NCI-H187 treated with DMSO at 0.1 percent for 48 hours (cell line): ENCODE results near the gene TRIM59.
"Not testable (repeated sequence)": the region's sequence is repeated elsewhere in the genome, so short reads cannot be mapped to it uniquely, and the experiment has no call there.

ENCODE experiments used
- DNase-seq: peaks from one replicate; lab custom pipeline; 2025; lab: John Stamatoyannopoulos, UW

Gene TRIM59

DNA sequence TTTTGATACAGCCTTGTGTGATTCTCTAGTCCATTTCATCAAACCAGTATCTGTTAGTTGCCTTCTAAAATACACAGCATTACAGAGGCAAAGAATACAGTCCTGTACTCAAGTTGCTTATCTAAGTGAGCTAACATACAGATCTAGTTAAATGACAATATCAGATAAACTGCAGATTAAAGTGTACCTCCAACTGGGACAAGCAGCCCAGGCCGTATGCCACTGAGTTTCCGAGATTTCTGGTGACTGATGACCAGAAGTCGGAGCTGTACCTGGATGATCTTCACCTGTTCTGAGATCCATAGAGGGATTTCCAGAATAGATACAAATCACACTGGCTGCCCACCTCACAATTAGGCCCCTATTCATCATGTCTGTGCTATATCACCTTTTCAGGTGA, 6.3 kb upstream of the TRIM59 start:
- DNase-seq: no peak

DNA sequence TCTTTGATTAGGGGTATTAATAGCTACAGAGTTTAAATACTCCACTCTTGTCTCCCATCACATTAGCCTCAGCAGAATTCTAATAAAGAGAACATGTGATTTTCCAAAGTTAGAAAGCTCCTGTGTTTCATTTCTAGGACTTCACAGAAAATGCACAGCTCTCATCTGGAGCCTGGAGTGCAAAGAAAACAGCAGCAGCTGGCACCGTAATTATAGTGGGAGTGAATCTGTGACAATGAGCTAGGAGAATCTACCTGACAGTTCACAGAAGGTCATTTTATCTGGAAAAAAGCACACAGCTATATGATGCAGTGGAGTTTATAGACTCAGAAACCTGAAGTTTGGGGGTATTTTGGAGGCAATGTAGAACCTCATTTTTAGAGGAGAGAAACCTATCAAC, 5.4 kb upstream of the TRIM59 start:
- no peak for DNase-seq

DNA sequence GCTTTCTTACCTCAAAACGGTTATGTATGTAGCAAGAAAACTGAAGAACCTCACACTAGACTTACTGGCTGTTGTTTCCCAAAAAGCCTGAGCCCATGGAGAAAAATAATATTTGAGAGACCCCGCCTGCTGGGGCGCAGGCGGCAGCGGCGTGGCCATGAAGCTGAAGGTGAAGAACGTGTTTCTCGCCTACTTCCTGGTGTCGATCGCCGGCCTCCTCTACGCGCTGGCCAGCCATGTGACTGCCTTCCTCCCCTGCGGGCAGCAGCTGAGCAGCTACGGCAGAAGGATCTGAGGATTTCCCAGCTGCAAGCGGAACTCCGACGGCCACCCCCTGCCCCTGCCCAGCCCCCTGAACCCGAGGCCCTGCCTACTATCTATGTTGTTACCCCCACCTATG, 2.7 kb upstream of the TRIM59 start:
- not testable (repeated sequence) for DNase-seq

DNA sequence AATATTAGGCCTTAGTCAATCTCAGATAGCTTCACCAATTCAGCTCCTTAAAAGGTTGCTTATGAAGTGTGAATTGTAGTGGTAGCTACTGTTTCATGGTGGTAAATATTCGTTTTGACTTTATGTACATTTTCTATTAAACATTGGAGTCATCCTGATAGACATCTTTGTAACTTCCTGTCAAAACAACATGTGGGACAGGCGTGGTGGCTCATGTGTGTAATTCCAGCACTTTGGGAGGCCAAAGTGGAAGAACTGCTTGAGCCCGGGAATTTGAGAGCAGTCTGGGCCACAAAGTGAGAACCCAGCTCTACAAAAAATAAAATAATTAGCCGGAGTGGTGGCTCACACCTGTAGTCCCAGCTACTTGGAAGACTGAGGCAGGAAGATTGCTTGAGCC, 2.0 kb upstream of the TRIM59 start:
- DNase-seq: no peak

DNA sequence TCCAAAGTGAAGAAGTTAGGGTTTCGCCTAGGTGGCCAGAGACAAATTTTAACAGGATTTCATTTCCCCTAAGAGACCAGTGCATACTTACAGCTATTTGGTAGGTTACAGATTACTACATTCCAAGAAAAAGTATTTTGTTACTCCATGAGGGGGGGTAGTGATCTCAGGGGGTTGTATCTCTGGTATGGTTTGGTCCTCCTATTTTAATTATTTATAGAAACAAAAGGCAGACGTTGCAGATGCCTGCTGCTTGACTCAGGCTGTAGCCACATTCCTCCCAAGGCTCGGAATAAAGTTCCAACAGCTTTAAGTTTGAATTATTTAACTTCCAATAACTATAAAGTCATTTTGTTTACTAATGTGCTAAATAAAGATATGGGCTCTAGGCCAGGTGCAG, 1.3 kb upstream of the TRIM59 start:
- no peak for DNase-seq

DNA sequence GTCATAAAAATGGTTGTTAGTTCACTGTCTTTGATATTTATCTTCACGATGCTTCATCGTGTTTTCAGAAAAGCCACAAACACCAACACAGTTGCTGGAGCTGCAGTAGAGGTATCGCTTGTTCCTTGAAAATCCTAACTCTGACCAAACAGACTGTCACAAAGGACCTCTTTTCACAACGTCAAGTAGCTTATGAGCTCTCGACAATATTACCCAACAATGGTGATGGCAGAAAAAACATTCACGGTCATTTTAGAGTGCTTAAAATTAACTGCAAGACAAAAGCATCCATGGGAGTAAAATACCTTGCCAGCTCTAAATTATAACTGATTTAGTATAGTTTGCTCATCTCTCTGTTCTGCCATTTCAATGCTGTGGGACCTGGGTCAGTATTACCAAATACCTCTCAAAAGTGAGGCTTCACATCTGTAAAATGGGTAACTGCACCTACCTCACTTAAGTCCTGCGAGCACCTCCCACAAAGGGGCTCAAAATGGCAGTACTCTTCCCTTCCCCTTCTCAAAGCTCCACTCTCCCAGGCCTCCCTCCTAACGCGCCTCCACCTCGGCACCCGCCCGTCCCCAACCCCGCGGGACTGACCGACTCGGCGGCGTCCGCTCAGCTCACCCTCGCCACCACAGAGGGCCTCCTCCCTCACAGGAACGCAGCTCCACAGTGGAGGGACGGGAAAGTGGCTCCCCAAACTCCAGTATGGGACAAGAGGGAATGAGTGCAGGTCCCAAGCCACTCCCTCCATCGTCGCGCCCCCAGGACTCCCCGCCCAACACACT, 546 bp downstream of the TRIM59 start:
- no peak for DNase-seq

DNA sequence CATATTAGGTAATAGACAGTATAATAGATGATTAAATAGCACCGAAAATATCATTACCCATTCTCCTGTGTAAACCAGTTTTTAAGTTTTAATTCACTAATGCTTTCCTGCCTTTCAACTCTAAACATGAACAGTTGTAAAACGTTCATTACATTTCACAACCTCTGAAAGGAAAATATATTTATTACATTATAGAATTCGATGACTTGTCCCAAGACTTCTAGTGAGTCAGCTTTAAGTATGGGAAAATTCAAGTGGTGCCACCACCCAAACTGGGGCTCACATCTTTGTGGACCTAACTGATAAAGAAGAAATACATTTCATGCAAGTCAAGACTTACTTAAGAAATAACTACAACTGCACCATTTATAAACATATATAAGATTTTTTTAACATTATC, 2.0 kb downstream of the TRIM59 start:
- DNase-seq: no peak

DNA sequence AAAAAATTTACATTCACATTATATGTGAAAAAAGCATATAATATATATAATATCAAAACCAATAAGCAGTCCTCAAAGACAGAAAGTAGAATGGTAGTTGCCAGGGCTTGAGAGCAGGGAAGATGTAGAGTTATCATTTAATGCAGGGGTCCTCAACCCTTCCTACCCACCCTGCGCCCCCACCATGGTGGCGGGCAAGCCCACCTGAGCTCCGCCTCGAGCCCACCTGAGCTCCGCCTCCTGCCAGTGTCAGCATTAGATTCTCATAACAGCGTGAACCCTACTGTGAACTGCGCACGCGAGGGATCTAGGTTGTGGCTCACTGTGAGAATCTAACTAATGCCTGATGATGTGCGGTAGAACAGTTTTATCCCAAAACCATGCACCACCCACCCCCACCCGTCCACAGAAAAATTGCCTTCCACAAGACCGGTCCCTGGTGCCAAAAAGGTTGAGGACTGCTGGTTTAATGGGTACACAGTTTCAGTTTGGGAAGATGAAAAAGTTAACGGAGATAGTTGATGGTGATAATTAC, 3.0 kb downstream of the TRIM59 start:
- DNase-seq: no peak

DNA sequence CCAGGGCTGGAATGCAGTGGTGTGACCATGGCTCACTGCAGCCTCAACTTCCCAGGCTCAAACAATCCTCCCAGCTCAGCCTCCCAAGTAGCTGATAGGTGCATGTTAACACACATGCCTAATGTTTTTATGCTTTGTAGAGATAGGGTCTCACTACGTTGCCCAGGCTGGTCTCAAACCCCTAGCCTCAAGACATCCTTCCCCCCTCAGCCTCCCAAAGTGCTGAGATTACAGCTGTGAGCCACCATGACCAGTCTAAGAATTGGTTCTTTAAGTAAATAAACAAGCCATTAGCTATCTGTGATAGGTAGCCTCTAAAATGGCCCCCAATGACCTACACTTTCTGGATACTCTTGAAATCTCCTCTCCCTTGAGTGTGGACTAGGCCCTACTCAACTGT, 3.7 kb downstream of the TRIM59 start:
- DNase-seq: no peak

DNA sequence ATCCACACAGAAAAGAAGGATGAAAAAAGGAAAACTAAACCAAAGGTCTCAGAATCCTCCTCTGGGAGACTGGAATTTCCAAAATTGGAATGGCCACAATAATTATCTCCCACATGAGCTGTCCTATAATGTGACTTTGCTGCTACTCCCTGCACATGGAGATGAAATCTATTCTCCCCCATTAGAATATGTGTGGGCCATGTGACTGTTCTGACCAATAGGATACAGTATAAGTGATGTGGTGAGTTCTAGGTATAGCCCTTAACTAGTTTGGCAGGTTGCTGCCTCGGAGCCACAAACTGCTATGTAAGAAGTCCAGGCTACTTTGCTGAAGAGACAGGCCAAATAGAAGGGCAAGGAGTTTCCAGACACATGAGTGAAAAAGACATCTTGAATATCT, 5.2 kb downstream of the TRIM59 start:
- DNase-seq: no peak

DNA sequence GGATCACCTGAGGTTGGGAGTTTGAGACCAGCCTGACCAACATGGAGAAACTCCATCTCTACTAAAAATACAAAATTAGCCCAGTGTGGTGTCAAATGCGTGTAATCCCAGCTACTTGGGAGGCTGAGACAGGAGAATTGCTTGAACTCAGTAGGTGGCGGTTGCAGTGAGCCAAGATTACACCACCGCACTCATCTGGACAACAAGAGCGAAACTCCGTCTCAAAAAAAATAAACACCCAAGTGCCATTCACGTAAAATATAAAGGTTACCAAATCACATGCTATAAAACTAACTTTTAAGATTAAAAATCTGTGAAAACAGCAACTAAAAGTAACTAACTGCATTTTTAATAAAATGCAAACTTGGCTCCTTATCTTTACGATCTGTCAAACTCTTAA, 8.9 kb downstream of the TRIM59 start:
- DNase-seq: no peak

DNA sequence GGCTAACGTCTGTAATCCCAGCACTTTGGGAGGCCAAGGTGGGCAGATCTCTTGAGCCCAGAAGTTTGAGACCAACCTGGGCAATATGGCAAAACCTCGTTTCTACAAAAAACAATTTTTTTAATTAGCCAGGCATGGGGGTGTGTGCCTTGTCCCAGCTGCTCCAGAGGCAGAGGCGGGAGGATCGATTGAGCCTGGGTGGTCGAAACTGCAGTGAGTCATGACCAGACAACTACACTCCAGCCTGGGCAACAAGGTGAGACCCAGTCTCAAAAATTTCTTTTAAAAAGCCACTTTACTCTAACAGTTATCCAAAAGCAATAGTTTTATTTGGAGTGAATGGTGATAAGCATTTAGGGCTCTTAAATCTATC, 12.5 kb downstream of the TRIM59 start:
- no peak for DNase-seq

DNA sequence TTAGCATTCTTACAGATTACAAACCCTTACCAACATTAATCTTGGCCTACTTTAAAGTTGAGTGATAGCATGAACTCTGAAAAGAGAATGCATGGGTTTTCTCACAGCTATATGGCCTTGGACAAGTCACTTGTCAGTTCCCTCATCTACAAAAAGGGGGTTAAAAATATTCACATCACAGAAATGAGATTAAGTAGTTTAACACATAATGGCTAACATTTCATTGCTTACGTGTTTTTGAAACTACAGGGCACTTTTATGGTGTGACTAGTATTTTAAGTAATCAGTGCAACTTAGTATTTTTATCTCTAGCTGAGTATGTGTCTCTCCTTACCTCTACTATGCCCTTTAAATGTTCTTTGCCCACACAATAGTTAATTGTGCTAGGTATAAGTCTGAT, 13.8 kb downstream of the TRIM59 start:
- no peak for DNase-seq

DNA sequence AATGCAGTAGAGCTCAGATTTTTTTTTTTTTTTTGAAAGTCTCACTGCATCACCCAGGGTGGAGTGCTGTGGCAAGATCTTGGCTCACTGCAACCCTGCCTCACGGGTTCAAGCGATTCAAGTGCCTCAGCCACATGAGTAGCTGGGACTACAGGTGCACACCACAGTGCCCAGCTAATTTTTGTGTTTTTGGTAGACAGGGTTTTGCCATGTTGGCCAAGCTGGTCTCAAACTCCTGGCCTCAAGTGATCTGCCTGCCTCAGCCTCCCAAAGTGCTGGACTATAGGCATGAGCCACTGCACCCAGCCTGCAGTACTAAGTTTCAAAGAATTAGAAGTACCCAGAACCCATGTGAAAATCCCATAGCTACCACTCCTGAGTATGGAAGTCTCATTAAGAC, 14.5 kb downstream of the TRIM59 start:
- no peak for DNase-seq

DNA sequence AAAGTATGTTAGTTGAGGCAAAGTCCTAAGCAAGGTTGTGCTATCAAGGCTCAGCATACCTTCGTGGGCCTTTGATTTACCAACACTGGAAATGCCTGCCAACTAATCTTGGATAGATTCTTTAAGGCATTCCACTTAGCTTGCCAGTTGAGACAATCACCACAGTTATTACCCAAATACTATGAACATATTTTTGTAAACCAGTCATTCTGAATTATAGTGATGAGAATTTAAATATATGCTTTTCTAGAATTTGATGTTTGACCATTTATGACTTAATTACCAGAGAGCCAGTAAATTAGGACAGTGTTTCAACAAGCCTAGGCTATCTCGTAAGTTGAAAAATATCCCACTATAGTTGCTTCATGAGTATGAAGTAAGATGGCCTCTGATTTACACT, 15.5 kb downstream of the TRIM59 start:
- DNase-seq: no peak

DNA sequence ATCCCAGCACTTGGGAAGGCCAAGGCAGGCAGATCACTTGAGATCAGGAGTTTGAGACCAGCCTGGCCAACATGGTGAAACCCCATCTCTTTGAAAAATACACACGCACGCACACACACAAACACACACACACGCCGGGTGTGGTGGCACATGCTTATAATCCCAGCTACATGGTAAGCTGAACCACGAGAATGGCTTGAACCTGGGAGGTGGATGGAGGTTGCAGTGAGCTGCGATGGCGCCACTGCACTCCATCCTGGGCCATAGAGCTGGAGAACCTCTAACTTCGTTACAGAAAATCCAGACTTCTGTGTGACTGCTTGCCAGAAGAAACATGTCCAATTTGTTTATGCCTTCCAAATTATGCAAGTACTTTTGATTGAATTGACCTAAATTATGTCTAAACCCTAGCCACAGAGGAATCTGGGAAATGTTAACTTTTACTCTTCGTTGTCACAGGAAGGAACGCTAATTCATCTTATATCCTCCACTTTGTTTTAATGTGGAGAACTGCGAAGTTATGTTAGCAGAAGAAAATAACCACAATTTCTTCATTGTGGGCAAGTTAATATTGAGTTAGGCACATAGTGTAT, 21.7 kb downstream of the TRIM59 start:
- DNase-seq: no peak

DNA sequence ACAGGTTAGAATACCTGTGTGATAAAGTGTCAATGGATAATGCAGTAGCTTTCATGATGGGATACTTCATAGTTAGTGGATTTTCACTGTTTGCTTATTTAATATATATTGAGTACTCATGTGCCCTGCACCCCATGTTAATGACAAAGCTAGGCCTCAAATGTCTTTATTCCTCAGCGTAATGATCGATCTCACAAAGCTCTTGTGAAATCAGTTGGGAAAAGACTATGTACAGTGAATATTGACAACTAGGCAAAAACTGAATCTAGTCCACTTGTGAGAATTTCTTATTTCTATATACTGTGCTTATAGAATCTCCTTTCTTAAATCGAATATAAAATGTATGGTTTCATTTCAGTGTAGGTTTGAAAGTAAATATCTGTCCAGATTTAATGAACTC, 32.3 kb downstream of the TRIM59 start:
- no peak for DNase-seq

DNA sequence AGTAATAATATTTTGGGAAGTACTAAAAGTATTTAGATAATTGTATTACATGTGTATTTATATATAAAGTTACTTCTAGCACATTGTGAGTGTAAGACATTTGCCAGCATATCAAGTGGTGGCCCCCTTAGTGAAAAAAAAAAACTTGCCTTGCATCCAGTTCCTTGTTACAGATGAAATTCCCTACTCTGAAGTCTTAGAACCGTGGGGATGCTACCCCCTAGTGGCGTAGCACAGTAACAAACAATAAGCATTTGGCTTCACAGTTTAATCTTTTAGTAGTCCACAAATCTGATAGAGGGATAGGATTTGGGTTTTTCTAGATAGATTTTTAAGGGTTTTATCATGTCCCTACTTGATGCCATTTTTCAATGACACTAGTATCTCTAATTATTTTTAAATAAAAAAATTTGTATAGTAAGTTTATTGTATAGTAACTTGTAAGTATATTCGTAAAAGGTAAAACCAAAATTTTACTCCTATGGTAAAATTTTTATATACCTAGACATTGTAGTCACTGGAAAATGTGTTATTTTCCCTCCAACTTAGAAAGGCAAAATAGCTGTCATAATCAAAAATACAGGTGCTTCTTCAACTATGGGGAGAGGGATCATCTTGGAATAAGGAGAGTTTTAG, 35.9 kb downstream of the TRIM59 start:
- peak; percentile 48 for DNase-seq

DNA sequence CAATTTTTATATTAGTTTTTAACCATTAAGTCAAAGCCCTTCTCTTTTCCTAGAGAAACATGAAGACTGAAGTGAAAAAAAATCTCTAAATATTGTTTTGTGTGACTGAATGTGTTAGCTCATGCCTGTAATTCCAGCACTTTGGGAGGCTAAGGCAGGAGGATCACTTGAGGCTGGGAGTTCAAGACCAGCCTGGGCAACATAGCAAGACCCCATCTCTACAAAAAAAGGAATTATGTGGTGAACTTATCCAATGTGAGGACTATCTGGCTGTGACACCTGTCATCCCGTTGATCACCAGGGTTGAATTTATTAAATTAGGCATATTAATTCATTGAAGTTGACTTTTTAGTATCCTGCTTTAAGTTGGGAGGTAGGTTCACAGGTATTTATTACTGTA, 37.1 kb downstream of the TRIM59 start:
- no peak for DNase-seq

DNA sequence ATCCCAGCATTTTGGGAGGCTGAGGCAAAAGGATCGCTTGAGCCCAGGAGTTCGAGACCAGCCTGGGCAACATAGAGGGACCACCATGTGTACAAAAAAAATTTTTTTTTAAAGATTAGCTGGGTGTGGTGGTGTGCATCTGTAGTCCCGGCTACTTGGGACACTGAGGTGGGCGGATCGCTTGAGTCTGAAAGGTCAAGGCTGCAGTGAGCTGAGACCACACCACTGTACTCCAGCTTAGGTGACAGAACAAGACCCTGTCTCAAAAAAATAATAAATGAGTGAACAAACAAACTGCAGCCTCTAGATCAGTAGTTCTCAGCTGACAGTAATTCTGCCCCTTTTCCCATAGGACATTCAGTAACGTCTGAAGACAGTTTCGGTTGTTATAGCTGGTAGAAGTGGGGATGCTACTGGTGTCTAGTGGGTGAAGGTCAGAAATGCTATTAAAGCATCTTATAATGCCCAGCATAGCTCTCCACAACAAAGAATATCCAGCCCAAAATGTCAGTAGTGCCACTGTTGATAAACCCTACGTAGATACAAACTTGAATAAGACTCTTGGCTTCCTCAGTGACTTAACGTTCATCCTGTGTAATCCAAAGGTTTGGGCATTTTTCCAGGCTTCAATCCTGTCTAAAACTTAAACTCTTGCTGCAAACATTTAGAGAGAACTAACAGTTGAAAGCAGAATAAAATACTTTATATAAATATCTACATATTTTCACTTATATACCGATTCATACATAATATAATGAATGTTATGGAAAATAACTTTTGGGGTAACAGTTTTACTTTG, 39.6 kb downstream of the TRIM59 start:
- no peak for DNase-seq

DNA sequence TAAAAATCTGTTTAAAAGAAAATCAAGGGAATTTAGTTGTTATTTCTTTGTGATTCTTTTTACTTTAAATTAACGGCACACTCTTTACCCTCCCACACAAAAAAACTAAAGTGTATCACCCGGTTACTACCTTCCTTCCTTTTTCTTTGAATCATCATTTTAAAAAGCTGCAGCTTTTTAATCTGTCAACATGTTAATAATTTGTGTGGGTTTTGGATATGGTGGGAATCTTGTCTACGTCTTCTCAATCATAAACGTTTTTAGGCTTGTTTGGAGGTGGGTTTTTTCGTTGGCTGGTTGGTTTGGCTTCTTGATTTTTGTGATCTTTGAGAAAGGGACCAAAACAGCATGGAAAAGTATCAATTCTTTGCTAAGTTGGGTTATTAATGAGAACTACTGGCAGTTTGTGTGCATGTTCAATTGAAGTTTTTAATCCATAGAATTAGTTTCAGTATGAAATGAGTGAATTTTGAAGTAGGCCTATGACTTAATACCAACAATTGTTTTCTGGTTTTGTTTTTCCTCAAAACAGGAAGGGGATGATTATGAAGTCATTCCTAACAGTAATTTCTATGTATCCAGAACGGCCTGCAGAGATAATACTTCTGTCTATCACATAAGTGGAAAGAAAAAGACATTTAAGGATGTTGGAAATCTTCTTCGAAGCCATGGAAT, 45.7 kb downstream of the TRIM59 start:
- no peak for DNase-seq

DNA sequence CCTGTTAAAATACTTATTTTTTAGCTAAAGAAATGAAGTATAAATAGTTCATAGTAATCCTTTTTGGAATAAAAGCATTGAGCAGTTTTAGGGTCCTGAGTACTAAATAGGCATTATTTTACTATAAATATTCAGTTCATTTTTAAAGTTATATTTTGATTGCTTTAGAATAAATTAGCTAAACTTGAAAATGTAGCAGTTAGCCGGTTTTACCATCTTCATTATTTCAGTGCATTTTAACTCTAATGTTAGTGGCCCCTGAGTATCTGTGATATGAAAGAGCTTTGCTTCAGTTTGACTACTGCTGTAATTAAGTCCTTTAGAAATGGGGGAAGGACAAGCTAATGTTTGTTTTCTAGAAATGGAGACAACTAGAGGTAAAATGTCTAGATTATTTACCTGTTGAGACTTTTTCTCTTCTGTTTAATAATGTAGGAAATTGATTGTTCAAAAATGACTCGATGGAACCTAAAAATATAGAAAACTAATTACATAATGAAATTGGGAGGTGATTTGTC, 46.5 kb downstream of the TRIM59 start:
- no peak for DNase-seq
